Measurements from ENCODE around the gene CRMP1. TPM values are rescaled to one million over a fixed set of nuclear protein-coding genes. Genes with fewer than 3 reads are reported as not detected.

CRMP1 gene
- total and polyA plus RNA-seq, 8 donors = 1.2 to 21.4 (median 2.1) TPM; not detected in 1

DNA sequence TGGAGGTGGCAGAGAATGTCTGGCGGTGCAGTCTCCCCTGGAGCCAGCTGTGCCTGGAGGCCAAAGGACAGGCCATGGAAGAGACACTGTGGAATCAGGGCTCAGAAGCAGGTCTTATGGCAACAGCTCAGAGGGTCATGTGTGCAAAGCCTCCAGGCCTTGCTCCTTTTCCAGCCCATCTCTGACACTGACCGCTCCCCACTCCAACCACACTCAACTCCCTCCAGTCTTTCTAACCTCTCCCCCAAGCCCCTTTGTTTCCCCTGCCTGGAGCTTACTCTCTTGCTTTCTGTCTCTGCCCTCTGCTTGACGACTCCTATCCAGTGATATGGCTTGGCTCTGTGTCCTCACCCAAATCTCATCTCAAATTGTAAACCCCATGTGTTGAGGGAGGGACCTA is 34.2 kb upstream of the CRMP1 start:
- intact Hi-C loops (cut with DNase I; ENCODE audit: low total_unique reads) = no loop called here
- H3K4me3 ChIP-seq = no peak overlapping the region
- no peak for DNase-seq
- H3K9me3 ChIP-seq = no peaks in the 10 kb centered on the region
- TF ChIP-seq POLR2A (IDR thresholded peaks at IDR 0.05) = no peak
- TF ChIP-seq, protein P1, sequence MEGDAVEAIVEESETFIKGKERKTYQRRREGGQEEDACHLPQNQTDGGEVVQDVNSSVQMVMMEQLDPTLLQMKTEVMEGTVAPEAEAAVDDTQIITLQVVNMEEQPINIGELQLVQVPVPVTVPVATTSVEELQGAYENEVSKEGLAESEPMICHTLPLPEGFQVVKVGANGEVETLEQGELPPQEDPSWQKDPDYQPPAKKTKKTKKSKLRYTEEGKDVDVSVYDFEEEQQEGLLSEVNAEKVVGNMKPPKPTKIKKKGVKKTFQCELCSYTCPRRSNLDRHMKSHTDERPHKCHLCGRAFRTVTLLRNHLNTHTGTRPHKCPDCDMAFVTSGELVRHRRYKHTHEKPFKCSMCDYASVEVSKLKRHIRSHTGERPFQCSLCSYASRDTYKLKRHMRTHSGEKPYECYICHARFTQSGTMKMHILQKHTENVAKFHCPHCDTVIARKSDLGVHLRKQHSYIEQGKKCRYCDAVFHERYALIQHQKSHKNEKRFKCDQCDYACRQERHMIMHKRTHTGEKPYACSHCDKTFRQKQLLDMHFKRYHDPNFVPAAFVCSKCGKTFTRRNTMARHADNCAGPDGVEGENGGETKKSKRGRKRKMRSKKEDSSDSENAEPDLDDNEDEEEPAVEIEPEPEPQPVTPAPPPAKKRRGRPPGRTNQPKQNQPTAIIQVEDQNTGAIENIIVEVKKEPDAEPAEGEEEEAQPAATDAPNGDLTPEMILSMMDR (IDR thresholded peaks at IDR 0.05) = no peak
- TF ChIP-seq POLR2AphosphoS5 (IDR thresholded peaks at IDR 0.05) = no peak
- no peak for TF ChIP-seq EP300 (IDR thresholded peaks at IDR 0.05)
- 76 to 81% (median 78%) methylated on average over 3 of the region's 3 CpGs for WGBS, 5 donors
- no peaks in the 10 kb centered on the region for H3K36me3 ChIP-seq
- H3K27ac ChIP-seq = no peak overlapping the region
- peaks cover 1 to 71% (median 5%) of the 10 kb centered on the region in 3 donors for H3K27me3 ChIP-seq
- no peaks in the 10 kb centered on the region for H3K4me1 ChIP-seq

GRCh38 chr4:5926598-5926997 is 33.7 kb upstream of the CRMP1 start:
- no peak overlapping the region for H3K27ac ChIP-seq
- TF ChIP-seq POLR2A (IDR thresholded peaks at IDR 0.05) (no peak), POLR2AphosphoS5 (IDR thresholded peaks at IDR 0.05) (no peak), EP300 (IDR thresholded peaks at IDR 0.05) (no peak)
- TF ChIP-seq, protein P1 (IDR thresholded peaks at IDR 0.05) = no peak
- no peak for DNase-seq
- H3K9me3 ChIP-seq = no peaks in the 10 kb centered on the region
- no peaks in the 10 kb centered on the region for H3K4me1 ChIP-seq
- H3K36me3 ChIP-seq = no peaks in the 10 kb centered on the region
- H3K4me3 ChIP-seq = no peak overlapping the region
- intact Hi-C loops (cut with DNase I; ENCODE audit: low total_unique reads) = no loop called here
- H3K27me3 ChIP-seq = peaks cover 0 to 71% (median 9%) of the 10 kb centered on the region in 3 donors
- 61 to 75% (median 69%) methylated on average over 7 of the region's 7 CpGs for WGBS, 5 donors

DNA sequence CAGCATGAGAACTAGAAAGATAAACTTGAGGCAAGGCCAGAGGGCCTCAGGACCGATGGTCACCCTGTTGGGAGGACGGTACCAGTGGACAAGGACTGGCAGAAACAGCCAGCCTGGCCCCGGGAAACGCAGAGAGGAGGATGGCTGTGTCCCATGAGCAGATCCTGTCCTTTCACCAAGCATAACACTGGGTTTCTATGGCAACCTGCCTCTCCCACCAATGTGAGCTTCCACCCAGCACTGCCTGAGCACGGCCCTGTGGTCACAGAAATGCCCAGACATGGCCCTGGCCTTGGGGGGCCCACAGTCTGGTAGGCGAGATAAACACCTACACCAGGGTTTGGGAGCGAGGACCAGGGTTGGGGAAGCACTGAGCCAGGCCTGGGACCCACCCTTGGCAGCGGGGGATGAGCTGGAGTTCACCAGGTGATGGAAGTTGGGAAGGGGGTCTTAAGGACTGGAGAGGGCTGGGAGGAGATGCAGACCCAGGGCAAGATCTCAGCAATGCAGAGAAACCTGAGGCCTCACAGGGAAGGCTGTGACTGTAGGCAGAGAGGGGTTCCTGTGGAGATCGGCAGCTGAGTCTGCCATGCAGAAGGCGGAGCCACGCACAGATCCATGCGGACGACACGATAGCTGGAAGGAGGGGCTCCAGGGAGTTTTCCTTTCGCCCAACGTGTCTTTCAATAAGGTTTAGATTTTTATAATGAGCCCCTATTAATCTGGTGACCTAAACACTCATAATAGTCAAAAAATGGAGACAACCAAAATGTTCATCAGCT is 32.7 kb upstream of the CRMP1 start:
- H3K27ac ChIP-seq = no peak overlapping the region
- H3K9me3 ChIP-seq = no peaks in the 10 kb centered on the region
- DNase-seq = no peak
- H3K36me3 ChIP-seq = no peaks in the 10 kb centered on the region
- TF ChIP-seq EP300 (IDR thresholded peaks at IDR 0.05) (no peak), POLR2AphosphoS5 (IDR thresholded peaks at IDR 0.05) (no peak), POLR2A (IDR thresholded peaks at IDR 0.05) (no peak)
- TF ChIP-seq, protein P1 (IDR thresholded peaks at IDR 0.05) = no peak
- 71 to 84% (median 75%) methylated on average over 16 of the region's 16 CpGs for WGBS, 5 donors
- H3K4me1 ChIP-seq = no peaks in the 10 kb centered on the region
- intact Hi-C loops (cut with DNase I; ENCODE audit: low total_unique reads) = no loop called here
- peaks cover 0 to 71% (median 17%) of the 10 kb centered on the region in 3 donors for H3K27me3 ChIP-seq
- H3K4me3 ChIP-seq = no peak overlapping the region

DNA sequence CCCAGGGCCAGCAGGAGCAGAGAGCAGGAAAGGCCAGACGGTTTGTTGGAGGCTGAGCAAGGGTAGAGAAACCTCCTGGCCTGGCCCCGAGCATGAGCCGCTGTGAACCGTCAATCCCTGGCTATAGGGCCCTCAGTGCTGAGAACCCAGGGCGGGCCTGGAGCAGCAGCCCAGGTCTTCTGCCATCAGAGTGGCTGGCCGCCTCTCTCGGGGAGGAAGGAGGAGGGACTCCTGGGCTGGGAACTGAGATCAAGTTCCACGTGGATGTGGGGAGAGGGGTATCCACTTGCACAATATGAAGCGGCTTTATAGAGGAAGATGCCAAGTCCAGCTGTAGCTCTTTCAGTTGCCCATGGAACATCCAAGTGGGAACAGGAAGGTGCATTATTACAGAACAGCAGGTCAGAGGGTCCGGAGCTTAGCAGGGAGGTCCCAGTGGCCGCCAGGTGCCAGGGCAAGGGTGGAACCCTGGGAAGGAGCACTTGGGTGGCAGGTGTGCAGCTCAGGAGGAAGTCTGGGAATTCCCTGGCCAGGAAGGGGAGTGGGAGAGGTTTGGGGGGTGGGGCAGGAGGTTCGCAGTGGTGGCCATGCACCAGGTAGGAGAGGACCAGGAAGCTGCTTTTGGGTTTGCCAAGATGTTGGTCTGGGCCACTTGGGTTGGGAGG is 31.7 kb upstream of the CRMP1 start:
- Histone ChIP-seq H3K27me3 (peaks cover 0 to 71% (median 17%) of the 10 kb centered on the region in 3 donors), H3K4me1 (no peaks in the 10 kb centered on the region), H3K27ac (no peak overlapping the region), H3K4me3 (no peak overlapping the region), H3K36me3 (no peaks in the 10 kb centered on the region), H3K9me3 (no peaks in the 10 kb centered on the region)
- no peak for TF ChIP-seq POLR2AphosphoS5 (IDR thresholded peaks at IDR 0.05)
- TF ChIP-seq EP300 (IDR thresholded peaks at IDR 0.05) = no peak
- TF ChIP-seq, protein P1 (IDR thresholded peaks at IDR 0.05) = no peak
- no peak for TF ChIP-seq POLR2A (IDR thresholded peaks at IDR 0.05)
- intact Hi-C loops (cut with DNase I; ENCODE audit: low total_unique reads) = no loop called here
- 62 to 77% (median 75%) methylated on average over 8 to 12 of the region's 12 CpGs for WGBS, 5 donors
- DNase-seq = no peak

All from stomach (tissue), 9 donors.